ENCODE measurements around the gene RBMS3.
"Not testable (repeated sequence)": the region's sequence is repeated elsewhere in the genome, so short reads cannot be mapped to it uniquely, and the experiment has no call there.

The RBMS3 gene

GRCh38 chr3:29758434-29759322 is 477.8 kb downstream of the RBMS3 start:
- DNase-seq: no peak

DNA sequence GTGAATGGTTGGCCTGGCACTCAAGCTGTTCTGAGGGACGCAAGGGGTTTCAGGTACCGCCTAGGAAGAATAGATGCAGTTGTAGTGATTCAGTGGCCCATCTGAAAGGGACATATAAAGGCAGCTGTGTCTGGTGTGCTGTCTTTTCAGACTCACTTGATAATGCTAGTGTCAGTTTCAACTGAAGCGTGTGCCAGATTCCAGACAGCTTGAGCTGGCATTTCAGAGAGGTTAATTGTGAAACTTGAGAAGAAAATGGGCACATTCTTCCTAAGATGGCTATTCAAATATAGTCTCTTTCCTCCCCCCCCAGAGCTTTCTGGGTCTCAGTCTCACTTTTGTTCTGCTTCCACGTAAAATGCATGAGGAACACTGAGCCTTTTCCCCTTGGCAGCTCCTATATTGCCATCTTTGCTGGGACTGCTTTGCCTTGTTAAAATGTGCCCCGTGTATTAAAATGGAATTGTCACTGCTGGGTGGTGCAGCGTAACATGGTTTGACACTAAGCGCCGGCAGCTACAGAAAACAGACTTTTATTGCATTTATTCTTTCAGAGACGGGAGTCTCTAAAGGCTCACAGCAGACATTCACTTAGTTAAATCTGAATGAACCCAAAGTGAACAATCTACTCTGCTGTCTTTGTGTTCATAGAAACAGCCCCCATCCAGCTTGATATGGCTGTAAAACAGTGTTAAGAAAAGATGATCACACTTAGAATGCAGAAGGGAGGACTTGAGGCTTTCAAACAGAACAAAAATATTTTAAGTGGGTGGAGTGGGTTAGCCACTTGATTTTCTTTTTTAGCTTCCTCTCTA is 478.7 kb downstream of the RBMS3 start:
- no peak for DNase-seq

GRCh38 chr3:29760226-29760685 is 479.4 kb downstream of the RBMS3 start:
- DNase-seq: no peak

DNA sequence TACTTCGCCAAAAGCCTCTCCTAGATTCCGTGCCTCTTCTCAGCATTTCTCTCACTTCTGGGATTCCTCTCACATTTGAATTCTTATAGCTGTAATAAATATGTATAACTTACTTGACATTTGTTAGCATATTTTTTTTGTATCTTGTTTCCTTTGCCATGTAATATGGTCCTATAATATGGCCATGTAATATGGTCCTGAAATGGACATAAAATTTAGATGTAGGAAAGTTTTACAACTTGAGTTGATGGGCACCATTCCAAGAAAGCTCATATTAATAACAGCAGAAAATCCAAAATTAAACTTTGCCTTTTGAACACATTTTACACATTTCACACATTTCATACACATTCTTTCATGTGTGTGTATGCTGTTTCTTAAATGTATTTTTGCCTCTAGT is 480.6 kb downstream of the RBMS3 start:
- DNase-seq: no peak

DNA sequence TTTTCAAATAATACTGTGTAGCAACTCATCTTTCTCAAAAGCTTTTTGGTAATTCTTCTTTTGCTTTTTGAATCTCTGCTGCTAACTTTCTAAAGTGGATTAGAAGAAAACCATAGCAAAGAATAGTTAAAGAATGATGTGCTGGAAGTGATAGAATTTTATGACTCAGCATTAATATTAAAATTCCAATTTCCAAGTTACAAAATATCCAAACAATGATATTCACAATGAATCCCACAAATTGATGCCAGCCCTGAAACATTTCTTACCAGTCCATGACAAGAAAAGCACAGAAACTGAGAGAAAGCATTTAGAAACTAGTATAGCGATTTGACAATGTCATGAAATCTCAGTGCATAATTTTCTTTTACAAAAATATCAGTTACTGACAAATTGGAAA is 482.2 kb downstream of the RBMS3 start:
- DNase-seq: no peak

DNA sequence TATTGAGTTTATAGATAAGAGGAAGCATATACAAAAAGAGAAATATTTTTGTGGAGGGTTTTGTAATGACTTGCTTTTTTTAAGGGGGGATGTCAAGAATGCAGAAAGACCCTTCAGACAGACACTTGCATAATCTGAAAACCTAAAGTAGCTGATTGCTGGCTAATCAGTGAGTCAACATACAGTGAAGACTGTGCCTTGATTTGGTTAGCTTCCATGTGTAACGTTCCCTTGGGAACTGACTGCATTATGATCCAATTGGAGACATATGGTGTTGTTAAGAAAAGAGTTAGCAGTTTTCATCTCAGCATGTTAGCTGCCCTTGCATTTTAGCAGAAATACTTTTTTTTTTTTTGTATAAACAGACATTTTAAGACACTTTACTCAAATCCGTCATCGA is 483.2 kb downstream of the RBMS3 start:
- no peak for DNase-seq

DNA sequence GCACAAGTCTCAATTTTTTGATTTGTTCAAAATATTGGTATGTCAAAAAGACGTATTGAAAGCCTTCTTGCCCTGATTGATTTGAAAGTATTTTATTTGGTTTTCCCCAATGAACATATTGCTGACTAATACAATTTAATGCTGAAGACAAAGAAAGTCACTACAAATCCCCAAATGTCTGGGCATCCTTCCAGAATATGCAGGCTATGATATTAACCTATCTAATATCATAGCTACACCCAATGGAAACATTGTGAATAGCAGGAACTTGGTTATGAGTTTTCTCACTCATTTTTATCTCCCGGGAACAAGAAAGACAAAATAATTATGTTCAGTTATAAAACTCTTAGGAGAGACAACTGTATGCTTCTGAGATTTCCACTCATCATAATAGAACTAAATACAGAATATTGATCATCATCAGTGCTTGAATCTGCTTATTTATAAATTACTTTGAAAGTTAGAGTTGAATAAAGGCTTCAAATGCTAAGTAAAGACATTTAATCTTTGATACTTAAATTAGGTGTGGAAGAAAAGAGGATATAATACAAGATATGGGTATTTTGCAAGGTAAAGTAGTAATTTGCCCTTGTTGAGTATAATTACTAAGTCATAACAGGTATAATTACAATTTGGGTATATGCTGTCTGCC is 483.9 kb downstream of the RBMS3 start:
- DNase-seq: peak; percentile 73

- DNase-seq: no peak
Observed at GRCh38 chr3:29771602-29772001, 490.7 kb downstream of the RBMS3 start.

GRCh38 chr3:29772436-29772835 is 491.6 kb downstream of the RBMS3 start:
- DNase-seq: no peak

DNA sequence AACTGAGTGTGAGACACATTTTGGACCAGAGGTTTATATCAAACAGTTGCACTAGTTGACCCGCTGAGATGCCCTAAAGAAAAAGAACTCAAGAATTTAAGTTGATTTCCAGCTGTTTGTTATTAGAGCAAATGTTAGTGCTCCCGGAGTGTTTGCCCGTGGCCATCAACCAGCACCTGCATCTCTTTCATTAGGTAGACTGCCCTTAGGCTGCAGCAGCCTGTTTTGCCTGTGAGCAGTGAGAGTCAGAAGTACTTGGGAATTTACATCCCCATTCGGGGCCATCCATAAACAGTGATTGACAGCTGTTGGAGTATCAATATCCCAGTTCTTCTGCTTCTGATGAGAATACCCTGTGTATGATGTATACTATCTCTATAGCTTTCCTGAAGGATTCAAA is 492.6 kb downstream of the RBMS3 start:
- no peak for DNase-seq

GRCh38 chr3:29775340-29775739 is 494.5 kb downstream of the RBMS3 start:
- no peak for DNase-seq

DNA sequence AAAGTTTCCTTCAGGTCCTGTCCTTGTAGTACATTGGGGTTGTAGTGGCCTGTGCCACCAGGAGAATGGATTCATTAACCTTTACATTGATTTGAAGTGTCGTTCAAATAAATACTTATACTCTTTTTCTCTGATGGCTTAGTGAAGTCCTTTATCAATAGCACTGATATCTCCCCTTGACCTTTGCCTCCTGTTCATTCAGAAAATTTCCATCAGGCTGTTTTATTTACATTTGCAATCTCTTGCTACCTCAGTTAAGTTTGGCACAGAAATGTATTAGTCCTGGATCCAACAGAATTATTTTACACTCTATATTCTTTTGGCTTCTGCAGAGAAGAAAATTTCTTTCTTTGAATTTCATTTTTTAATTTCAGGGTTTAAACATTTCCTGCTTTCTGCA is 497.0 kb downstream of the RBMS3 start:
- DNase-seq: no peak

GRCh38 chr3:29789686-29790085 is 508.8 kb downstream of the RBMS3 start:
- DNase-seq: no peak

GRCh38 chr3:29796808-29797207 is 515.9 kb downstream of the RBMS3 start:
- DNase-seq: no peak

DNA sequence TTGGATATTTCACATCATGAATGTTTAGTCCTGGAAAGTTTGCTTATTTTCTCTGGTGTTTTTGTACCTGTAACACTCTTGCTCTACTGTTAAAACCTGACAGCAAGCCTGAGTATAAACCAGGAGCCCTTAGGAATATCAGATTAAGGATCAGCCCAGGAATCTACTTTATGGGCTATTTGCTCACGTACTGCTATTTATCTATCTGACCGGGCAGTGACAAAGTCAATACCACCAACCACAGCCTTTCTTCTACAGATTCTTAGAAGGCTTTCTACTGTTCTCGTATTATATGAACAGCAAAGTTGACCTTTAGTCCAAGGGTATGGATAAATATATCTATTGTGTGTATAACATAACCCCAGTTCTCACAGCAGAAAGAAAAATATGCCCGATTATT is 521.2 kb downstream of the RBMS3 start:
- no peak for DNase-seq

- DNase-seq: no peak
Observed at GRCh38 chr3:29804044-29804443, 523.2 kb downstream of the RBMS3 start.

GRCh38 chr3:29805757-29806156 is 524.9 kb downstream of the RBMS3 start:
- DNase-seq: no peak

- not testable (repeated sequence) for DNase-seq
Observed at GRCh38 chr3:29808324-29808723, 527.5 kb downstream of the RBMS3 start.

DNA sequence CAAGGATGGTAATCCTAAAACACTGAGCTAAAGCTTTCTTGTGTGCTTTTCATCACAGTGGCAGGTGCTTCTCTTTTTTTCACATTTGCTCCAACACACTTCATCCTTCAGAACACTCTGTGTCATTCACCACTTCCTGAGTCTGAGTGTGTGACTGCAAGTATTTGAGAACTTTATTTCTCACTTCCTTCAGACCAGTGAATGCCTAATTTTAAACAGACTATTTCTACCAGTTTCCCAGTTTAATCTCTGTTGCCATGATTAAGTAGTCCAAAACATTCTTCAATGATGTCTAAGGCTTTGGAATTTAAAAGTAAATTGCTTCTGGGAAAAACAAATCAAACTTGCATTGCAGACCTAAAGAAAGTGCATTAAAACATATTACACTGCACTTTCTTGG is 541.2 kb downstream of the RBMS3 start:
- no peak for DNase-seq

GRCh38 chr3:29823233-29823632 is 542.4 kb downstream of the RBMS3 start:
- DNase-seq: no peak

- no peak for DNase-seq
Observed at GRCh38 chr3:29826712-29827111, 545.8 kb downstream of the RBMS3 start.

DNA sequence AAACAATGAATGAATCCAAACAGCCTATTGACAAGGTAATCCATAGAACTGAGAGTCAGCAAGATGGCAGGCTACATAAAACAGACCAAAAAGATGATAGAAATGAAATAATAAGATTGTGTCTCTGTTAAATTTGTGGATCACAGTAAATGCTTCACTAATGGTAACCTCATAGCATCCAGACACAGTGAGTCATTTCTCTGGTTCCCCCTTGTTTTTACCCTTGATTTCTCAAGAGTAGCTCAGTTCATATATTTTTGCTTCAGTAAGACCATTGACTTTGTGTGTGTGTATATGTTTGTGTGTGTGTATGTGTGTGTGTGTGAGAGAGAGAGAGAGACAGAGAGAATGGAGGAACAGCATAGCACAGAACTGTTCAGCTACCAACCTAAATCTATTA is 546.9 kb downstream of the RBMS3 start:
- DNase-seq: no peak

- DNase-seq: no peak
Observed at GRCh38 chr3:29829340-29829739, 548.5 kb downstream of the RBMS3 start.

DNA sequence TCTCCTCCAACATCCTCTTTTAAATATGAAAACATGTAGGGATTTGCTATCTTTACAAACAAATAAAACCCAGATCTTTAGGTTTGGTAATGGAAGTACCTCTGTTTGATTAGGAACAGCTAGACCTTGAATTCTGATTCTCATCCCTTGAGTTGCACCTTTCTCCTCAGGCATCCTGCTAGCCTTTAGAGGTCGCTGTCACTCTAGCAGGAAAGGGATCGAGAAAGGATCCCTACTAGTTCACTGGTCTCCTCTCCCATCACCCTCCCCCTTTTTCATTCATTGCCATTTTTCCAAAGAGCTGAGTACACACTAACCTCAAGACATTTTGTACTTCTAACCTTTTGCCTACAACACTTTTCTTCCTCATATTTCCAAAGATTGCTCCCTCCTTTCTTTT is 569.8 kb downstream of the RBMS3 start:
- DNase-seq: no peak
